NB4 (cell line): ENCODE data around the gene MBNL1.

Experiments
- CTCF ChIP-seq: IDR thresholded peaks from one replicate; pipeline ENCODE4 v1.5.1; 2012; ENCODE audit warnings: low read depth, low read length
- POLR2A ChIP-seq: IDR thresholded peaks from 2 replicates; pipeline ENCODE4 v1.6.1; 2011; ENCODE audit warnings: mild to moderate bottlenecking; ENCODE audit not compliant: insufficient read length; ENCODE audit errors: extremely low read depth

- TF ChIP-seq CTCF (no peak), POLR2A (no peak)
These were observed 8.5 kb downstream of the MBNL1 start for GRCh38 chr3:152277198-152277597.
